ENCODE measurements around the gene TREM2. TPM values are rescaled to one million over a fixed set of nuclear protein-coding genes. Genes with fewer than 3 reads are reported as not detected.

The TREM2 gene
- total and polyA plus RNA-seq, 2 of the 13 experiments (the other 11 are each of a cell fraction or from before 2014, with no cell fraction given) = 0.11 TPM; not detected in 1

DNA sequence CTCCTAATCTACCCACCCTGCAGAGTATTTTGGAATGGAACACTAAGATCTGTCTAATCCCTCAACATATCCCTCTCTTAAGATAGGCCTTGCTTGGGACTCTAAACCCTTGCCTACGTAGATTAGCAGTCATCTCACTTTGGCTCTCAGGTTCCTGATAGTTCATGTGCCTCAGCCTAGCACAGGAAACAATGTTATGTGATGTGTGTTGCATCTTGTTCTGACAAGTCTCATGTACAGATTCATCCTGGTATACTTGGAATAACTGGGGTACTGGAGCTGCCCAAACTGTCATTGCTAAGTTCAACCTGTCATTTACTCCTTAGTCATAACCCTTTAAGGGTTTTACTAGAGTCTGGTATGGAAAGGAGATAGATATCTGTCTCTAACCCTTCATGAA lies 42.9 kb downstream of the TREM2 start:
- H2AFZ ChIP-seq (ENCODE audit: low read length) = no peak overlapping the region
- H3K27ac ChIP-seq (ENCODE audit: extremely low read length, insufficient read depth, low read length) = no peak overlapping the region
- H3K4me3 ChIP-seq (replicated peaks in 1 of 3; ENCODE audit: insufficient read depth in 1 of 3, low read depth in 2 of 3, low read length in 3 of 3) = no peak overlapping the region
- no peak overlapping the region for H3K9ac ChIP-seq (ENCODE audit: insufficient read depth, low read depth, low read length)
- in situ Hi-C loops (cut with HindIII; ENCODE audit: extremely low pct_ligation_motif_present, low pct_unique_long_range_greater_than_20kb) (no loop called here), intact Hi-C loops (cut with micrococcal nuclease; ENCODE audit: unreplicated experiment) (no loop called here)
- H4K20me1 ChIP-seq (ENCODE audit: insufficient read depth, low read length) = no peaks in the 10 kb centered on the region
- H3K36me3 ChIP-seq (replicated peaks in 1 of 2; ENCODE audit: control insufficient read depth in 1 of 2, insufficient read depth in 2 of 2, low read length in 2 of 2) = no peaks in the 10 kb centered on the region
- FAIRE-seq (no peak), ATAC-seq (no peak), DNase-seq (ENCODE audit: low spot score) (no peak)
- H3K4me2 ChIP-seq (ENCODE audit: low read depth, low read length) = no peak overlapping the region
- BruUV-seq (replicated peaks) = no TSS peak
- TF ChIP-seq POLR2AphosphoS5 (IDR thresholded peaks at IDR 0.05; ENCODE audit: low read depth, low read length) (no peak), SP4 (CRISPR knock-in tag; IDR thresholded peaks at IDR 0.05) (no peak), REL (CRISPR knock-in tag; conservative IDR thresholded peaks at IDR 0.05) (no peak), MEIS2 (CRISPR knock-in tag; IDR thresholded peaks at IDR 0.05) (no peak)
- TF ChIP-seq, protein P1, sequence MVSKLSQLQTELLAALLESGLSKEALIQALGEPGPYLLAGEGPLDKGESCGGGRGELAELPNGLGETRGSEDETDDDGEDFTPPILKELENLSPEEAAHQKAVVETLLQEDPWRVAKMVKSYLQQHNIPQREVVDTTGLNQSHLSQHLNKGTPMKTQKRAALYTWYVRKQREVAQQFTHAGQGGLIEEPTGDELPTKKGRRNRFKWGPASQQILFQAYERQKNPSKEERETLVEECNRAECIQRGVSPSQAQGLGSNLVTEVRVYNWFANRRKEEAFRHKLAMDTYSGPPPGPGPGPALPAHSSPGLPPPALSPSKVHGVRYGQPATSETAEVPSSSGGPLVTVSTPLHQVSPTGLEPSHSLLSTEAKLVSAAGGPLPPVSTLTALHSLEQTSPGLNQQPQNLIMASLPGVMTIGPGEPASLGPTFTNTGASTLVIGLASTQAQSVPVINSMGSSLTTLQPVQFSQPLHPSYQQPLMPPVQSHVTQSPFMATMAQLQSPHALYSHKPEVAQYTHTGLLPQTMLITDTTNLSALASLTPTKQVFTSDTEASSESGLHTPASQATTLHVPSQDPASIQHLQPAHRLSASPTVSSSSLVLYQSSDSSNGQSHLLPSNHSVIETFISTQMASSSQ (IDR thresholded peaks at IDR 0.05; ENCODE audit: low read depth) = no peak
- TF ChIP-seq, protein P1 (CRISPR knock-in tag; IDR thresholded peaks at IDR 0.05; ENCODE audit: borderline replicate concordance) = no peak
- TF ChIP-seq, protein P2, sequence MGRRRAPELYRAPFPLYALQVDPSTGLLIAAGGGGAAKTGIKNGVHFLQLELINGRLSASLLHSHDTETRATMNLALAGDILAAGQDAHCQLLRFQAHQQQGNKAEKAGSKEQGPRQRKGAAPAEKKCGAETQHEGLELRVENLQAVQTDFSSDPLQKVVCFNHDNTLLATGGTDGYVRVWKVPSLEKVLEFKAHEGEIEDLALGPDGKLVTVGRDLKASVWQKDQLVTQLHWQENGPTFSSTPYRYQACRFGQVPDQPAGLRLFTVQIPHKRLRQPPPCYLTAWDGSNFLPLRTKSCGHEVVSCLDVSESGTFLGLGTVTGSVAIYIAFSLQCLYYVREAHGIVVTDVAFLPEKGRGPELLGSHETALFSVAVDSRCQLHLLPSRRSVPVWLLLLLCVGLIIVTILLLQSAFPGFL (CRISPR knock-in tag; IDR thresholded peaks at IDR 0.05) = no peak
- peaks cover 5% of the 10 kb centered on the region for H3K4me1 ChIP-seq (ENCODE audit: insufficient read depth, low read length)
- 19% methylated on average over 1 of the region's 1 CpG for WGBS (ENCODE audit: low lambda C conversion rate)
- no peaks in the 10 kb centered on the region for H3K79me2 ChIP-seq (ENCODE audit: insufficient read depth, low read length)
- ChIA-PET POLR2A (no interaction called here), CTCF (ENCODE audit: low intra/inter-chr PET ratio, low total read pairs) (no interaction called here)
- H3K27me3 ChIP-seq (ENCODE audit: control insufficient read depth in 1 of 2, insufficient read depth in 2 of 2, low read length in 2 of 2) = peaks cover 0 to 1% of the 10 kb centered on the region in 2 experiments; a peak in 1 of 5 replicates
- no peaks in the 10 kb centered on the region for H3K9me3 ChIP-seq (ENCODE audit: low read length)
